Testis (tissue), 2 donors: Measurements from ENCODE around the gene PRMT7.

Source experiments
- CTCF ChIP-seq, 3 experiments: fragments of 450-650 bp in 2 of 3; fragments of 200-600 bp in 1 of 3; sonication (generic) in 1 of 3; IDR thresholded peaks; one replicate each; pipeline ENCODE4 v1.5.1; 2016 to 2019; ENCODE audit warnings: antibody characterized with exemption in 3 of 3, mild to moderate bottlenecking in 2 of 3, moderate library complexity in 1 of 3
- POLR2A ChIP-seq: fragments of 450-650 bp; IDR thresholded peaks from one replicate; pipeline ENCODE4 v1.6.1; 2017; ENCODE audit warnings: antibody characterized with exemption, mild to moderate bottlenecking, moderate library complexity

- TF ChIP-seq CTCF (IDR thresholded peaks at IDR 0.05) = no peak
- no peak for TF ChIP-seq POLR2A
These were observed 47.2 kb upstream of the PRMT7 start for GRCh38 chr16:68263559-68264127.
